GM18909 (cell line): ENCODE measurements around the gene ETNK2.

Source experiments
- ATAC-seq: cut with Tn5 transposase; IDR thresholded peaks from one replicate; pipeline ENCODE4 v1.9.1; 2021; ENCODE audit warnings: mild to moderate bottlenecking; ENCODE audit not compliant: unreplicated experiment, poor library complexity

The ETNK2 gene

GRCh38 chr1:204151552-204152309, at the start of gene ETNK2:
Gene ETNK2 (minus strand): TSS chr1:204152044. CDS start chr1:204151852, 192 bp downstream.
- ATAC-seq = no peak

- no peak for ATAC-seq
Measured at GRCh38 chr1:204201348-204202040, 49.6 kb upstream of the ETNK2 start.

GRCh38 chr1:204199579-204199978, 47.7 kb upstream of the ETNK2 start:
- ATAC-seq = no peak

GRCh38 chr1:204198348-204199340, 46.8 kb upstream of the ETNK2 start:
- no peak for ATAC-seq

GRCh38 chr1:204197068-204197467, 45.2 kb upstream of the ETNK2 start:
- ATAC-seq = no peak

GRCh38 chr1:204196068-204196795, 44.4 kb upstream of the ETNK2 start, which contains the start of gene KISS1:
Gene KISS1 (minus strand): TSS chr1:204196491. CDS start chr1:204192876, 3,615 bp downstream.
- no peak for ATAC-seq

GRCh38 chr1:204194771-204195170, 42.9 kb upstream of the ETNK2 start:
- no peak for ATAC-seq

- ATAC-seq = no peak
Measured at GRCh38 chr1:204194080-204194479, 42.2 kb upstream of the ETNK2 start.

- ATAC-seq = no peak
Measured at GRCh38 chr1:204192589-204193352, 40.9 kb upstream of the ETNK2 start.

- no peak for ATAC-seq
Measured at GRCh38 chr1:204192046-204192445, 40.2 kb upstream of the ETNK2 start.

- ATAC-seq = no peak
Measured at GRCh38 chr1:204191456-204191855, 39.6 kb upstream of the ETNK2 start.

GRCh38 chr1:204190212-204191211, 38.7 kb upstream of the ETNK2 start:
- no peak for ATAC-seq

- no peak for ATAC-seq
Measured at GRCh38 chr1:204188959-204189639, 37.3 kb upstream of the ETNK2 start.

- ATAC-seq = no peak
Measured at GRCh38 chr1:204186597-204186996, 34.8 kb upstream of the ETNK2 start.

GRCh38 chr1:204181116-204181515, 29.3 kb upstream of the ETNK2 start:
- no peak for ATAC-seq

- no peak for ATAC-seq
Measured at GRCh38 chr1:204180133-204180532, 28.3 kb upstream of the ETNK2 start.

GRCh38 chr1:204178487-204179281, 26.8 kb upstream of the ETNK2 start:
- ATAC-seq = no peak
